CD4-positive, alpha-beta T cell treated with Interleukin-12 subunit alpha and Interleukin-12 subunit beta, for 1 hour (primary cell): ENCODE data around the gene ADAM12.
"Not testable (repeated sequence)": the region's sequence is repeated elsewhere in the genome, so short reads cannot be mapped to it uniquely, and the experiment has no call there.

Source experiments
- DNase-seq: peaks from one replicate; pipeline ENCODE4 v3.0.0-alpha.2; 2020

The ADAM12 gene

GRCh38 chr10:126259760-126260479, 128.4 kb downstream of the ADAM12 start:
- no peak for DNase-seq

DNA sequence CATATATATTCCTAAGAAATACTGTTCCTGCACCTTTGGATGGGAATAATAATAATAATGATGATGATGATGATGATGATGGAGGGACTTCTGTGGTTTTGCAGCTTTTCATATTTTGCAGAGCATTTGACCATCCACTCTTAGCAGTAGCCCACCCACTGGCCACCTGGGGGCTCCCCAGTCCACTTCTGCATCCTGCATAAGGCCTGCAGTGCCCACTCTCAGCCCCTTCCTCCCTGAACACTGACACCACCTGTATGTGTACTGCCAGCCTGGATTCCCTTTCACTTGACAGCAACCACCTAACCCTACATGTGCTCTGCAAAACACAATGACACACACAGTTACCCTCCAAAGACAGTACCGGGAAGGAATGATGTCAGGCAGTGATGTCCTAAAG, 131.4 kb downstream of the ADAM12 start:
- no peak for DNase-seq

GRCh38 chr10:126255313-126255712, 133.0 kb downstream of the ADAM12 start:
- DNase-seq = no peak

GRCh38 chr10:126253611-126253998, 134.7 kb downstream of the ADAM12 start:
- no peak for DNase-seq

- no peak for DNase-seq
Observed at GRCh38 chr10:126252884-126253610, 135.2 kb downstream of the ADAM12 start.

GRCh38 chr10:126251778-126252407, 136.4 kb downstream of the ADAM12 start:
- DNase-seq = no peak

GRCh38 chr10:126250527-126251310, 137.6 kb downstream of the ADAM12 start:
- DNase-seq = no peak

GRCh38 chr10:126250045-126250444, 138.2 kb downstream of the ADAM12 start:
- no peak for DNase-seq

GRCh38 chr10:126247446-126247975, 140.8 kb downstream of the ADAM12 start:
- no peak for DNase-seq

GRCh38 chr10:126246396-126246795, 141.9 kb downstream of the ADAM12 start:
- not testable (repeated sequence) for DNase-seq

DNA sequence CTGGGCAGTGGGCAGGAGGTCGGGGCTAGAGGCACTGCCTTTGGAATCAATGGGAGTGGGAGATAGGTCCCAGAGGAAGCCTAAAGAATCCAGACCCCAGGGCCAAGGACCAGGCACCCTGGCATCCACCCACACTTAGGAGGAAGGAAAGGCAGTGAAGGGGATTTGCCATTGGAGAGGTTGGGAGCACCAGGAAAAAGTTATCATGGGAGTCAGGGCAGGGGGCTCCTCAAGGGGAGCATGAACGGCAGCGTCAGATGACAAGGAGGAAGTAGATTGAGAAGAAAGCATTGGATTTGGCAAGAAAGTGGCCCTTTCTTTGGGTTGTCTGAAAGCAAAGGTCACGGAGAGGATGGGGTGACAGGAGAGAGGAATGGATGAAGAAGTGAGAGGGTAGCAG, 142.8 kb downstream of the ADAM12 start:
- no peak for DNase-seq

- no peak for DNase-seq
Observed at GRCh38 chr10:126243971-126244370, 144.3 kb downstream of the ADAM12 start.

- DNase-seq = no peak
Observed at GRCh38 chr10:126243306-126243705, 145.0 kb downstream of the ADAM12 start.

DNA sequence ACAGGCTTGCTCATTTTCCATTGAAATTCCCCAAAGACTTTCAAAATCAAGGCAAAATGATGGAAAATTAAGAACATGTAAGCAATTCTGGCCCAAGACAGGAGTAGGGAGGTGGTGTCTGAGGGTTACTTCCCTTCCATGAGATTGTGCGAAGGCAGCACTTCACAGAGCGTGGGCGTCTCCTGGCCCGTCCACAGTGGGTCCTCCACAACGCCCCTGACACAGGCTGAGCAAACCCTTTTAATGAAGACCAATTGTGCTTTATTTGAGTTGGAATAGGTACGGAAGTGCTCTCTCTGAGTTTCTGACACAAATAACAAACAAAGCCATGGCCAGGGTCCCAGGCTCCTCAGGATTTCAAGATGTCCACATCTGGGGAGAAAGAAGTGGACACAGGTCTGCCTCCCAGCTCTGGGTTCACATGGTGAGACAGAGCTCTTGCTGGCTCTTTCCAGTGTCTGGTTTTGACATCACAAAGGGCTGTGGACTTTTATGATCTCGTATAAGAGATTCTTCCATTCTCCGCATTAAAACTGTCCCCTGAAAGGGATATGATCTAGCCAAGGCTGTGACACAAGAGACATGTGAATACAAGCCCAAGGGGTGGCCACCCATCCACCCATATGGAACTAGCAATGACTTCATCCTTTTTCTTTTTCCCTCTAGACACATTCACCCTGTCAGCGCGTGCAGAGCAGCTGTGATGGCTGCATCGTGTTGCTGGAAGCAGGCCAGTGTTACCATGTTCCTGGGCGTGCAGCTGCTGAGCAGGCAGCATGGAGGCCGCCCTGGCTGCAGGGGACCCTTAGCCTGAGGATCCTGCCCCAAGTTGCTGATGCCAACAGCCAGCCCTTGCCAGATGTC, 145.6 kb downstream of the ADAM12 start:
- DNase-seq = no peak

- no peak for DNase-seq
Observed at GRCh38 chr10:126240483-126240882, 147.8 kb downstream of the ADAM12 start.

GRCh38 chr10:126239844-126240243, 148.4 kb downstream of the ADAM12 start:
- DNase-seq = no peak

- DNase-seq = no peak
Observed at GRCh38 chr10:126235979-126236851, 152.1 kb downstream of the ADAM12 start.

GRCh38 chr10:126235091-126235978, 152.9 kb downstream of the ADAM12 start:
- no peak for DNase-seq

DNA sequence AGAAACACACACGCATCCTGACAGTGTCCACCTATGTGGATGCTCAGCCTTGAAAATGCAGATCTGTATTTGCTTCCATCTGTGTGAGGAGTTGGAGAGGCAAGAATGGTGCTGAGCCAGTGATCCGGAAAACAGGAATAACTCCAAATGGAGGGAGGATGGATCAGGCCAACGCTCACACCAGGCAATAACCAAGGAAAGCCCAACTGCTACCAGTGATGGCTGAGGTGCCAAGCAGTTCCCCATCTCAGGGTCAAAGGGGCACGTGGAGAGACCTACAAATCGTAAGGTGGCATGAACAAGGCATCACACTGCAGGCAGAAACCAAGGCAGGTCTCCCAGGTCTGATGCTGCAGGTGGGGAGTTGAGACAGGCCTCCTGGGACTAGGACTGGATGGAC, 153.6 kb downstream of the ADAM12 start:
- DNase-seq = no peak
